HG03095 (cell line): ENCODE results near the gene SWSAP1.
"Not testable (repeated sequence)": the region's sequence is repeated elsewhere in the genome, so short reads cannot be mapped to it uniquely, and the experiment has no call there.

Source experiments
- ATAC-seq: cut with Tn5 transposase; IDR thresholded peaks from one replicate; pipeline ENCODE4 v1.9.1; 2021; ENCODE audit warnings: moderate library complexity; ENCODE audit not compliant: unreplicated experiment

The SWSAP1 gene

GRCh38 chr19:11354102-11354501 lies 20.4 kb upstream of the SWSAP1 start:
- ATAC-seq, result not testable (repeated sequence)

GRCh38 chr19:11355160-11356073 lies 19.0 kb upstream of the SWSAP1 start, which contains the start of gene PLPPR2:
Gene PLPPR2 (plus strand): TSS chr19:11355432. CDS start chr19:11357674, 2,242 bp downstream.
- no peak for ATAC-seq

- ATAC-seq, result no peak
Observed at GRCh38 chr19:11356074-11356397, 18.4 kb upstream of the SWSAP1 start.

GRCh38 chr19:11356676-11357550 lies 17.6 kb upstream of the SWSAP1 start:
- no peak for ATAC-seq

- ATAC-seq, result no peak
Observed at GRCh38 chr19:11359421-11359820, 15.0 kb upstream of the SWSAP1 start.

- ATAC-seq, result no peak
Observed at GRCh38 chr19:11361037-11361770, 13.3 kb upstream of the SWSAP1 start.

GRCh38 chr19:11361771-11362731 lies 12.4 kb upstream of the SWSAP1 start:
- ATAC-seq, result no peak

- ATAC-seq, result no peak
Observed at GRCh38 chr19:11363881-11364280, 10.6 kb upstream of the SWSAP1 start.

- no peak for ATAC-seq
Observed at GRCh38 chr19:11364296-11364904, 10.1 kb upstream of the SWSAP1 start.

GRCh38 chr19:11364935-11365334 lies 9.5 kb upstream of the SWSAP1 start:
- ATAC-seq, result no peak

GRCh38 chr19:11365557-11366117 lies 8.8 kb upstream of the SWSAP1 start:
- no peak for ATAC-seq

GRCh38 chr19:11367528-11367927 lies 6.9 kb upstream of the SWSAP1 start:
- ATAC-seq, result no peak

GRCh38 chr19:11370744-11371143 lies 3.7 kb upstream of the SWSAP1 start:
- ATAC-seq, result no peak

GRCh38 chr19:11373166-11373884 lies 1.1 kb upstream of the SWSAP1 start:
- no peak for ATAC-seq

- ATAC-seq, result no peak
Observed at GRCh38 chr19:11373885-11374432, 507 bp upstream of the SWSAP1 start.

- no peak for ATAC-seq
Observed at GRCh38 chr19:11375143-11375948, 880 bp downstream of the SWSAP1 start.

GRCh38 chr19:11377237-11377636 lies 2.8 kb downstream of the SWSAP1 start:
- no peak for ATAC-seq
